Neural cell (in vitro differentiated cells): ENCODE data around the gene SEMA7A. TPM values are rescaled to one million over a fixed set of nuclear protein-coding genes. Genes with fewer than 3 reads are reported as not detected.
A peak's percentile ranks its signal among the peaks of the same experiment; 100 is the strongest.

Experiments
- H2AFZ ChIP-seq: fragments of 200-600, 300-800 bp; sonication (generic), shearing (Covaris generic); 2 replicates; pipeline ENCODE4 v1.6.0; 2014; ENCODE audit warnings: low read depth, mild to moderate bottlenecking, antibody characterized with exemption, low read length, moderate library complexity
- H3F3A ChIP-seq: fragments of 200-600 bp; shearing (Covaris generic); 2 replicates; pipeline ENCODE4 v1.6.1; 2016; ENCODE audit warnings: mild to moderate bottlenecking, moderate library complexity, mixed read lengths, antibody characterized with exemption, low read length; ENCODE audit not compliant: insufficient read depth, poor library complexity, severe bottlenecking
- H3K27ac ChIP-seq: fragments of 200-600, 300-800 bp; sonication (generic), shearing (Covaris generic); 2 replicates; pipeline ENCODE4 v1.5.1; 2014; ENCODE audit warnings: mild to moderate bottlenecking, low read length, moderate library complexity
- H3K27me3 ChIP-seq: fragments of 300-800, 200-600 bp; sonication (generic), shearing (Covaris generic); 2 replicates; pipeline ENCODE4 v1.6.0; 2014; ENCODE audit warnings: mild to moderate bottlenecking, low read depth, low read length, moderate library complexity; ENCODE audit not compliant: insufficient read depth
- H3K36me3 ChIP-seq: fragments of 300-800, 200-600 bp; sonication (generic), shearing (Covaris generic); 2 replicates; pipeline ENCODE4 v1.5.1; 2014; ENCODE audit warnings: mild to moderate bottlenecking, antibody characterized with exemption, low read length, moderate library complexity; ENCODE audit not compliant: insufficient read depth
- H3K4me2 ChIP-seq: fragments of 300-800, 200-600 bp; sonication (generic), shearing (Covaris generic); 2 replicates; pipeline ENCODE4 v1.6.0; 2014; ENCODE audit warnings: mild to moderate bottlenecking, low read length
- H3K4me3 ChIP-seq: fragments of 300-800, 200-600 bp; sonication (generic), shearing (Covaris generic); 2 replicates; pipeline ENCODE4 v1.5.1; 2014; ENCODE audit warnings: mild to moderate bottlenecking, low read length, moderate library complexity
- H3K79me2 ChIP-seq: fragments of 200-600 bp; shearing (Covaris generic); replicated peaks from 2 replicates; pipeline ENCODE4 v1.6.0; 2014; ENCODE audit warnings: mild to moderate bottlenecking, low read length, moderate library complexity; ENCODE audit not compliant: insufficient read depth
- H3K9ac ChIP-seq: fragments of 300-800, 200-600 bp; sonication (generic), shearing (Covaris generic); 2 replicates; pipeline ENCODE4 v1.6.1; 2016; ENCODE audit warnings: mild to moderate bottlenecking, low read length, mixed read lengths
- H3K9me2 ChIP-seq: fragments of 200-600 bp; shearing (Covaris generic); 2 replicates; pipeline ENCODE4 v1.6.1; 2016; ENCODE audit warnings: mild to moderate bottlenecking, low read length, mixed read lengths; ENCODE audit not compliant: insufficient read depth
- H3K9me3 ChIP-seq: fragments of 200-600, 300-800 bp; sonication (generic), shearing (Covaris generic); 2 replicates; pipeline ENCODE4 v1.6.1; 2016; ENCODE audit warnings: mild to moderate bottlenecking, mixed run types, low read length, moderate library complexity, mixed read lengths
- H4K20me1 ChIP-seq: fragments of 200-600 bp; shearing (Covaris generic); 2 replicates; pipeline ENCODE4 v1.6.1; 2016; ENCODE audit warnings: mild to moderate bottlenecking, mixed run types; ENCODE audit not compliant: insufficient read depth
- CTCF ChIP-seq: fragments of 450-650 bp; IDR thresholded peaks from 2 replicates; pipeline ENCODE4 v1.5.1; 2014; ENCODE audit warnings: antibody characterized with exemption, mild to moderate bottlenecking, moderate library complexity; ENCODE audit not compliant: poor library complexity, severe bottlenecking
- EP300 ChIP-seq: fragments of 450-650 bp; conservative IDR thresholded peaks from 2 replicates; pipeline ENCODE4 v1.6.1; 2014; ENCODE audit warnings: antibody characterized with exemption, mild to moderate bottlenecking, moderate library complexity; ENCODE audit not compliant: poor library complexity, severe bottlenecking
- EZH2 ChIP-seq: fragments of 200-600, 300-800 bp; shearing (Covaris generic), sonication (generic); IDR thresholded peaks from 2 replicates; pipeline ENCODE4 v1.6.1; 2014; ENCODE audit warnings: antibody characterized with exemption, low read length, borderline replicate concordance, mild to moderate bottlenecking; ENCODE audit not compliant: insufficient read depth, poor library complexity, severe bottlenecking
- MXI1 ChIP-seq: fragments of 450-650 bp; conservative IDR thresholded peaks from 2 replicates; pipeline ENCODE4 v1.6.1; 2014; ENCODE audit warnings: antibody characterized with exemption, mild to moderate bottlenecking; ENCODE audit not compliant: poor library complexity, severe bottlenecking
- POLR2AphosphoS5 ChIP-seq: IDR thresholded peaks from 2 replicates; pipeline ENCODE4 v1.6.1; 2012
- RAD21 ChIP-seq: fragments of 450-650 bp; conservative IDR thresholded peaks from 2 replicates; pipeline ENCODE4 v1.6.1; 2014; ENCODE audit warnings: antibody characterized with exemption, mild to moderate bottlenecking, moderate library complexity
- SMC3 ChIP-seq: fragments of 450-650 bp; conservative IDR thresholded peaks from 2 replicates; pipeline ENCODE4 v1.6.1; 2014; ENCODE audit warnings: antibody characterized with exemption, mild to moderate bottlenecking, moderate library complexity; ENCODE audit not compliant: poor library complexity
- TAF1 ChIP-seq: IDR thresholded peaks from 2 replicates; pipeline ENCODE4 v1.6.1; 2012; ENCODE audit warnings: low read depth
- polyA plus RNA-seq: library from polyadenylated mRNA; depleted of rRNA; stranded (reverse); fragments of >200 nt; gene quantifications from 2 replicates; pipeline ENCODE4 v1.2.3, GENCODE V29; 2014
- TF ChIP-seq, protein P1 (sequence below): IDR thresholded peaks from 2 replicates; pipeline ENCODE4 v1.6.1; 2012; ENCODE audit warnings: borderline replicate concordance

The SEMA7A gene
- polyA plus RNA-seq, 1 donor from 2014 or later, result 28.8 TPM

- H3K4me3 ChIP-seq, result no peak overlapping the region
- no peaks in the 10 kb centered on the region for H3K79me2 ChIP-seq
- H3K4me2 ChIP-seq, result no peak overlapping the region
- H4K20me1 ChIP-seq, result no peaks in the 10 kb centered on the region
- no peaks in the 10 kb centered on the region for H3F3A ChIP-seq
- H3K27me3 ChIP-seq, result no peaks in the 10 kb centered on the region
- H3K9ac ChIP-seq, result no peak overlapping the region
- H3K9me2 ChIP-seq, result no peaks in the 10 kb centered on the region
- H2AFZ ChIP-seq, result no peak overlapping the region
- no peaks in the 10 kb centered on the region for H3K36me3 ChIP-seq
- H3K9me3 ChIP-seq, result no peaks in the 10 kb centered on the region
- H3K27ac ChIP-seq, result no peak overlapping the region
- TF ChIP-seq SMC3 (no peak), EP300 (no peak), RAD21 (no peak), CTCF (no peak), TAF1 (no peak), MXI1 (no peak), POLR2AphosphoS5 (no peak), EZH2 (no peak)
- TF ChIP-seq, protein P1, sequence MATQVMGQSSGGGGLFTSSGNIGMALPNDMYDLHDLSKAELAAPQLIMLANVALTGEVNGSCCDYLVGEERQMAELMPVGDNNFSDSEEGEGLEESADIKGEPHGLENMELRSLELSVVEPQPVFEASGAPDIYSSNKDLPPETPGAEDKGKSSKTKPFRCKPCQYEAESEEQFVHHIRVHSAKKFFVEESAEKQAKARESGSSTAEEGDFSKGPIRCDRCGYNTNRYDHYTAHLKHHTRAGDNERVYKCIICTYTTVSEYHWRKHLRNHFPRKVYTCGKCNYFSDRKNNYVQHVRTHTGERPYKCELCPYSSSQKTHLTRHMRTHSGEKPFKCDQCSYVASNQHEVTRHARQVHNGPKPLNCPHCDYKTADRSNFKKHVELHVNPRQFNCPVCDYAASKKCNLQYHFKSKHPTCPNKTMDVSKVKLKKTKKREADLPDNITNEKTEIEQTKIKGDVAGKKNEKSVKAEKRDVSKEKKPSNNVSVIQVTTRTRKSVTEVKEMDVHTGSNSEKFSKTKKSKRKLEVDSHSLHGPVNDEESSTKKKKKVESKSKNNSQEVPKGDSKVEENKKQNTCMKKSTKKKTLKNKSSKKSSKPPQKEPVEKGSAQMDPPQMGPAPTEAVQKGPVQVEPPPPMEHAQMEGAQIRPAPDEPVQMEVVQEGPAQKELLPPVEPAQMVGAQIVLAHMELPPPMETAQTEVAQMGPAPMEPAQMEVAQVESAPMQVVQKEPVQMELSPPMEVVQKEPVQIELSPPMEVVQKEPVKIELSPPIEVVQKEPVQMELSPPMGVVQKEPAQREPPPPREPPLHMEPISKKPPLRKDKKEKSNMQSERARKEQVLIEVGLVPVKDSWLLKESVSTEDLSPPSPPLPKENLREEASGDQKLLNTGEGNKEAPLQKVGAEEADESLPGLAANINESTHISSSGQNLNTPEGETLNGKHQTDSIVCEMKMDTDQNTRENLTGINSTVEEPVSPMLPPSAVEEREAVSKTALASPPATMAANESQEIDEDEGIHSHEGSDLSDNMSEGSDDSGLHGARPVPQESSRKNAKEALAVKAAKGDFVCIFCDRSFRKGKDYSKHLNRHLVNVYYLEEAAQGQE, result no peak
Measured at GRCh38 chr15:74463634-74464033, 29.9 kb upstream of the SEMA7A start.

DNA sequence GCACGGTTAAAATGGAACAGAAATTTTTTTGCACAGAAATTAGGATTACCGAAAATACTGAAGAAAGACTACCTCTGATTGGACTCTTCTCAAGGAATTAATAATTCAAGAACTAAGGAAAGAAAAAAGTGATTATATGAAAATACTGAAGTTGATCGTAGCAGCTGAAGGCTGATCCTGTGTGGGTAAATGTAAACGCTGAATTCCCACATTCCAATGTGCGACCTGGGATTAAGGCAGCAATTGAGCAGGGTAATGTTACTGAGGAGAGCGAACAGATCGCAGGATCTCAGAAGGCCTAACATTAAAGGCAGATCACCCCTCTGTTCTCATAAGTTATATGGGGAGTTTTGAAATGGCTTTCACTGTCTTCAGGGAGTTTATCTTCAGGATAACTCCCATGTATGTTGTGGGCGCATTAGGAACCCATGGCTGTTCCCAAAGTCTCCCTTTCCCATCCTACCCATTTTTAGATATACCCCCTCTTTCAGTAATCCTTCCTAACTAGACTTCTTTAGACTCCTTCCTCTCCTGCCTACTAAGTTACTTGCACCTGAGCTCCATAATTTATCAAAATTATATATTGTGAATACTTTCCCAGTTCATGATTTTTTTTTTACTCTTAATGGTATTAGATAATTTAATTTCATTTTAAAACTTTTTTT, 28.2 kb upstream of the SEMA7A start:
- H3K9me2 ChIP-seq, result no peaks in the 10 kb centered on the region
- H3K4me2 ChIP-seq, result peak overlapping the region; percentile 92
- H3K27me3 ChIP-seq, result no peaks in the 10 kb centered on the region
- no peaks in the 10 kb centered on the region for H3K79me2 ChIP-seq
- no peaks in the 10 kb centered on the region for H3F3A ChIP-seq
- H4K20me1 ChIP-seq, result no peaks in the 10 kb centered on the region
- peak overlapping the region; percentile 67 for H3K9ac ChIP-seq
- H3K4me3 ChIP-seq, result peak overlapping the region; percentile 72
- no peaks in the 10 kb centered on the region for H3K9me3 ChIP-seq
- no peak overlapping the region for H2AFZ ChIP-seq
- H3K36me3 ChIP-seq, result no peaks in the 10 kb centered on the region
- no peak overlapping the region for H3K27ac ChIP-seq
- TF ChIP-seq MXI1, result no peak
